Thoracic aorta (tissue), 2 donors: ENCODE results near the gene MCAM. TPM values are rescaled to one million over a fixed set of nuclear protein-coding genes. Genes with fewer than 3 reads are reported as not detected.

Experiments used
- ATAC-seq: fragments of 150-250 bp; one replicate; pipeline ENCODE4 v1.8.0; 2017; ENCODE audit warnings: low read depth; ENCODE audit not compliant: insufficient number of reproducible peaks, low FRiP score
- DNase-seq: peaks from one replicate; pipeline ENCODE4 v3.0.0-alpha.2; 2020; ENCODE audit warnings: low spot score
- H3K27ac ChIP-seq, 2 donors: fragments of 200-600 bp; sonication (generic); 1 replicate in 1 of 2; 2 replicates in 1 of 2; pipeline ENCODE4 v1.5.1; 2016; ENCODE audit warnings: mild to moderate bottlenecking in 2 of 2, moderate library complexity in 2 of 2
- H3K27me3 ChIP-seq: fragments of 200-600 bp; sonication (generic); replicated peaks from 2 replicates; pipeline ENCODE4 v1.6.0; 2016; ENCODE audit warnings: mild to moderate bottlenecking; ENCODE audit not compliant: insufficient read depth
- H3K36me3 ChIP-seq: fragments of 200-600 bp; sonication (generic); one replicate; pipeline ENCODE4 v1.5.1; 2016
- H3K4me1 ChIP-seq, 2 donors: fragments of 200-600 bp; sonication (generic); 1 replicate in 1 of 2; 2 replicates in 1 of 2; pipeline versions ENCODE4 v1.5.1 to v1.6.0; 2016; ENCODE audit warnings: low read depth in 2 of 2, mild to moderate bottlenecking in 1 of 2; ENCODE audit not compliant: control insufficient read depth in 1 of 2
- H3K4me3 ChIP-seq: fragments of 200-600 bp; sonication (generic); 2 replicates; pipeline ENCODE4 v1.5.1; 2016; ENCODE audit warnings: mild to moderate bottlenecking
- H3K9me3 ChIP-seq: fragments of 200-600 bp; sonication (generic); 2 replicates; pipeline ENCODE4 v1.5.1; 2016
- total RNA-seq, 2 donors: library from RNA; depleted of rRNA; stranded (reverse); fragments of >200 nt; gene quantifications; one replicate each; pipeline versions ENCODE4 v1.1.0 to v1.2.3, GENCODE V29; 2016
- TF ChIP-seq, protein P1 (sequence below): fragments of 200-600 bp; sonication (generic); IDR thresholded peaks from one replicate; pipeline ENCODE4 v1.5.1; 2019; ENCODE audit warnings: antibody characterized with exemption

The MCAM gene
- total RNA-seq, 2 donors from 2014 or later, result 3,387 to 6,698 TPM

DNA sequence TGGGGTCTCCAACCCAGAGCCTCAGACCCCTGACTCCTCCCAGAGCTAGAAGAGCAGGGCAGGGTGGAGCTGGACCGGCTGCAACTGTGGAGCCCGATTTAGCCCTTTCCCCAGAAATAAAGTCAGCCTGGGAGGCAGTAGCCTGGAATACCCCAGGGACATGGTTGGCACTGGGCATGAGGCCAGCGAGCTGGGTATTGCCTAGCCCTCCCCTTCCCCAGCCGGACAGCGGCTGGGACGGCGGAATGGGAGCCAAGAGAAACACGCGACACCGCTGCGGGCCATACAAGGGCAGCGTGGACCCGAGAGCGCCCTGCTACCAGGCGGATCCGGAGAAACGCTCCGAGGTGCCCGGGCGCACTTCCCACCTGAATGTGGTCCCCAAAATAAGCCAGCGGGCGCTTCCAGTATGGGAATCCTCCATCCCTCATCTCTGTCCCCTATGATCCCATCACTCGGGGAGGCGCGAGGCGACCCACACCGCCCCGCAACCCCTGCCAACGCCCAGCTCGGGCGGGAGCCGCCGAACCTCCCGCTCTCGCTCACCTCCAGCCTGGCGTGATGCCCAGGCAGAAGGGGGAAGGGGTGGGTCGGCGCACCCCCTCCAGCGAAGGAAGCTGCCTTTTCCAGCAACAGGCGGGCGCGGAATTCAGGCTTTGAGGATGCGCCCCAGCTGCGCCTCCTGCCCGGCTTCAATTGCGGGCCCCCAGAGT is 758 bp downstream of the MCAM start:
- Histone ChIP-seq H3K4me3 (peak overlapping the region; percentile 85), H3K9me3 (no peaks in the 10 kb centered on the region), H3K27ac (peak overlapping the region; percentile 98 to 99), H3K4me1 (peaks cover 33 to 74% of the 10 kb centered on the region in 2 donors), H3K36me3 (peaks cover 29% of the 10 kb centered on the region), H3K27me3 (no peaks in the 10 kb centered on the region)
- TF ChIP-seq, protein P1, sequence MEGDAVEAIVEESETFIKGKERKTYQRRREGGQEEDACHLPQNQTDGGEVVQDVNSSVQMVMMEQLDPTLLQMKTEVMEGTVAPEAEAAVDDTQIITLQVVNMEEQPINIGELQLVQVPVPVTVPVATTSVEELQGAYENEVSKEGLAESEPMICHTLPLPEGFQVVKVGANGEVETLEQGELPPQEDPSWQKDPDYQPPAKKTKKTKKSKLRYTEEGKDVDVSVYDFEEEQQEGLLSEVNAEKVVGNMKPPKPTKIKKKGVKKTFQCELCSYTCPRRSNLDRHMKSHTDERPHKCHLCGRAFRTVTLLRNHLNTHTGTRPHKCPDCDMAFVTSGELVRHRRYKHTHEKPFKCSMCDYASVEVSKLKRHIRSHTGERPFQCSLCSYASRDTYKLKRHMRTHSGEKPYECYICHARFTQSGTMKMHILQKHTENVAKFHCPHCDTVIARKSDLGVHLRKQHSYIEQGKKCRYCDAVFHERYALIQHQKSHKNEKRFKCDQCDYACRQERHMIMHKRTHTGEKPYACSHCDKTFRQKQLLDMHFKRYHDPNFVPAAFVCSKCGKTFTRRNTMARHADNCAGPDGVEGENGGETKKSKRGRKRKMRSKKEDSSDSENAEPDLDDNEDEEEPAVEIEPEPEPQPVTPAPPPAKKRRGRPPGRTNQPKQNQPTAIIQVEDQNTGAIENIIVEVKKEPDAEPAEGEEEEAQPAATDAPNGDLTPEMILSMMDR, result no peak
- DNase-seq, result peak; percentile 76
- ATAC-seq, result peak; percentile 41

DNA sequence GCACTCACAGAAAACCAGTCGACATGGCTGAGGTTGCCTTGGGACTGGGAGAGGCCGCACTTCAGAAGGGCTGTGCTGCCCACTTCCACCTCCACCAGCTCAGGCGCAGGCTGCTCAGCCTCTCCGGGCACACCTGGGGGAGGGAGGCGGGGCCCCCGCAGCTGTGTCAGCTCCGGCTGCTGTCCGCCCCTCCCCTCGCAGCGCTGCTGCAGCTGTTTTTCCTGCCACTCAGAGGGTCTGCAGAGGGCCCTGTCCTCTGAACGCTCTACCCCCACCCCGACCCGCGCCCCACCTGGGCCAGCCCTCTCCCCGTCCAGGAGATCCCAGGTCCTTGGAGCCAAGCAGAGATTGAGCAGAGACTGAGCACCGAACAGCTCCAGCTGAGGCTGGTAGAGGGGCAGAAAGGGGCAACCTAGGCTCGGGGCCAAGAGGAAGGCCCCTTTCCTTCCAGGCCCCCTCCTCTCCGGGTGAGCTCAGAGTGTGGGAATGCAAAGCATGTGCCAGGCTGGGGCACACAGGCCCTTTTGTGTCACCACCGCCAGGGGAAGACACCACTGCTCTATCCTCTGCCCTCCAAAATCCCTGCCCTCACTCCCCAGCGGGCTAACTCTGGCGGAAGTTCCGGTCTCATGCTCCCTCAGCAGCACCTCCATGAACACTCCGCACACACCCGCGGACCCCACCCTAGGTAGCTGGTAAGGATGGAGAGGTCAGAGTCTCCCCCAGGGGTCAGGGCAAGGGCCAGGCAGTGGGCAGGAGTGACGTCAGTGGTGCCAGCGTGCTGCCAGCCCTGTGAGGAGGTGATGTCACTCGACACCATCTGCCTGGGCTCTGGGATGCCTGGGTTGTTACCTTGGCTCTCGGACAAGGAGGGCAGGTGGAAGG is 1.6 kb downstream of the MCAM start:
- DNase-seq (no peak), ATAC-seq (peak; percentile 8)
- TF ChIP-seq, protein P1, result peak; percentile 22
- H3K27me3 ChIP-seq, result no peaks in the 10 kb centered on the region
- H3K36me3 ChIP-seq, result peaks cover 37% of the 10 kb centered on the region
- H3K4me3 ChIP-seq, result peak overlapping the region; percentile 85
- H3K27ac ChIP-seq, result peak overlapping the region; percentile 98 to 99
- H3K9me3 ChIP-seq, result no peaks in the 10 kb centered on the region
- H3K4me1 ChIP-seq, result peaks cover 30 to 79% of the 10 kb centered on the region in 2 donors

DNA sequence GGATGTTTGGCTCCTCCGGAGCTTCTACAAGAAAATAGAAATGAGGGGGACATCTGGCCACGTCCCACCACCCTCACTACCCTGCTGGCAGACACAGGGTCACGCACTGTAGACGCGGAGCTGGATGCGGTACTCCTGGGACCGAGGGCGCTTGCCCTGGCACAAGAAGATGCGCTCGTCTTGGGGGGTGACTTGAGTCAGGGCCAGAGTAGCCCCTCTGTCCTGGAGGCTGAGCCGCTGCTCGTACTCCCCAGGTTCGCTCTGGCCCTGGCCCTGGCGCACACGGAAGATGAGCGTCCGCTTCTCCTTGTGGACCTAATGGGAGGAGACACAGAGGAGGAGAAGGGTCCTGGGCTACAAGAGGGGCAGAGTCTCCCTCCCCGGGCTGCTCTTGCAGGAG is 2.2 kb downstream of the MCAM start:
- no peak for ATAC-seq
- Histone ChIP-seq H3K4me3 (peak overlapping the region; percentile 85), H3K36me3 (peaks cover 42% of the 10 kb centered on the region), H3K27ac (peak overlapping the region; percentile 98 to 99), H3K9me3 (no peaks in the 10 kb centered on the region), H3K27me3 (no peaks in the 10 kb centered on the region), H3K4me1 (peaks cover 24 to 79% of the 10 kb centered on the region in 2 donors)
- DNase-seq, result no peak
- TF ChIP-seq, protein P1, result no peak

DNA sequence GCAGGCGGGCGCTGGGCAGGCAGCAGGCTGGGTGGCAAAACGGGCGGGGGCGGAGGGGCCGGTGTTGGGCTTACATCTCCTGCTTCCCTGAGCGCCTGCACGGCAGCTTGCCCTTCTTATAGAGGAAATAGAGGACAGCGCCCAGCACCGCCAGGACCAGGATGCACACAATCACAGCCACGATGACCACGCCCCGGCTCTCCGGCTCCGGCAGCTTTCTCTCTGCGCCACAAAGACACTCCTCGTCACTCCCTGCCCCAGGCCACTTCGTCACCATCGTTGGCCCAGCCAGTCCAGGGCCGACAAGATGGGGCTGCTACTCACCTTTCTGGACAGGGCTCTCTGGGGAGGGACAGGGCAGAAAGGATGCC is 6.3 kb downstream of the MCAM start:
- no peak for ATAC-seq
- no peak for DNase-seq
- TF ChIP-seq, protein P1, result no peak
- Histone ChIP-seq H3K9me3 (no peaks in the 10 kb centered on the region), H3K27me3 (no peaks in the 10 kb centered on the region), H3K4me3 (no peak overlapping the region), H3K27ac (peak overlapping the region; percentile 65 to 77), H3K4me1 (peaks cover 28 to 92% of the 10 kb centered on the region in 2 donors), H3K36me3 (peaks cover 51% of the 10 kb centered on the region)
